WTC11 (cell line): Measurements from ENCODE around the gene UBXN4.

ENCODE experiments used
- CTCF ChIP-seq: fragments of 200-600 bp; IDR thresholded peaks from 2 replicates; pipeline ENCODE4 v1.8.0; 2022; ENCODE audit warnings: antibody characterized with exemption
- GRHL2 ChIP-seq: fragments of 250-450 bp; sonication (Bioruptor Pico); IDR thresholded peaks from 2 replicates; pipeline ENCODE4 v1.8.0; 2022; ENCODE audit warnings: mild to moderate bottlenecking, moderate library complexity; ENCODE audit not compliant: insufficient replicate concordance, severe bottlenecking
- NFE2L1 ChIP-seq: sonication (generic); formaldehyde crosslinking; IDR thresholded peaks from 2 replicates; pipeline ENCODE4 v1.8.1; 2023; ENCODE audit warnings: missing genetic modification reagents
- RELA ChIP-seq: sonication (generic); formaldehyde crosslinking; IDR thresholded peaks from 2 replicates; pipeline ENCODE4 v1.8.1; 2022; ENCODE audit warnings: missing genetic modification reagents, mild to moderate bottlenecking, borderline replicate concordance
- ZNF138 ChIP-seq: sonication (generic); formaldehyde crosslinking; conservative IDR thresholded peaks from 2 replicates; pipeline ENCODE4 v1.8.1; 2022; ENCODE audit warnings: mild to moderate bottlenecking, moderate library complexity, missing genetic modification reagents
- ZNF263 ChIP-seq: sonication (generic); formaldehyde crosslinking; IDR thresholded peaks from 2 replicates; pipeline ENCODE4 v1.8.1; 2022; ENCODE audit warnings: low read depth, mild to moderate bottlenecking, moderate library complexity, missing genetic modification reagents
- TF ChIP-seq, protein P1 (sequence below): sonication (generic); formaldehyde crosslinking; IDR thresholded peaks from 2 replicates; pipeline ENCODE4 v1.8.1; 2022; ENCODE audit warnings: low read depth, mild to moderate bottlenecking, moderate library complexity, missing genetic modification reagents, borderline replicate concordance

DNA sequence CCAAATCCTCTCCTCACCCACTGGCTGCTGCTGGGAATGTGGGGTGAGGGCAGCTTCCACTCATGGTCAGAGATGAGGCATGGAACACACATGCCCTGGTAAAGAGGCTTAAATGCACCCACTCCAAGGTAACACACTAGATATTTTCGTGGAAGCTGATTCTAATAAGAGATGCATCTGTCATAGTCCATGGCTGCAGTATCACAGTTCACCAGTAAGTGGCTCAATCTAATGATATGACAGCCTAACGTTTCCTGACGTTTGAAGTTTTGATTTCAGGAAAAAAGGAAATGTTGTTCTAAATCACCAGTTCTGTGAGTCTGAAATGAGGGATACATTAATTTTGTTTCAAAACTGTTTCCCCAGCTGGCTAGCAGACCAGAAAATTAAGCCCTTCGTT, 57.1 kb downstream of the UBXN4 start:
- TF ChIP-seq CTCF (no peak), GRHL2 (no peak), ZNF138 (CRISPR knock-in tag) (no peak), ZNF263 (CRISPR knock-in tag) (no peak), NFE2L1 (CRISPR knock-in tag) (no peak), RELA (CRISPR knock-in tag) (no peak)
- TF ChIP-seq, protein P1, sequence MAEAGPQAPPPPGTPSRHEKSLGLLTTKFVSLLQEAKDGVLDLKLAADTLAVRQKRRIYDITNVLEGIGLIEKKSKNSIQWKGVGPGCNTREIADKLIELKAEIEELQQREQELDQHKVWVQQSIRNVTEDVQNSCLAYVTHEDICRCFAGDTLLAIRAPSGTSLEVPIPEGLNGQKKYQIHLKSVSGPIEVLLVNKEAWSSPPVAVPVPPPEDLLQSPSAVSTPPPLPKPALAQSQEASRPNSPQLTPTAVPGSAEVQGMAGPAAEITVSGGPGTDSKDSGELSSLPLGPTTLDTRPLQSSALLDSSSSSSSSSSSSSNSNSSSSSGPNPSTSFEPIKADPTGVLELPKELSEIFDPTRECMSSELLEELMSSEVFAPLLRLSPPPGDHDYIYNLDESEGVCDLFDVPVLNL (CRISPR knock-in tag): no peak
